Right kidney (tissue), 1 donor: ENCODE measurements around the gene NUP98.
"Not testable (repeated sequence)": the region's sequence is repeated elsewhere in the genome, so short reads cannot be mapped to it uniquely, and the experiment has no call there.

Source experiments
- DNase-seq: peaks from one replicate; pipeline ENCODE4 v3.0.0-alpha.2; 2016

The NUP98 gene

DNA sequence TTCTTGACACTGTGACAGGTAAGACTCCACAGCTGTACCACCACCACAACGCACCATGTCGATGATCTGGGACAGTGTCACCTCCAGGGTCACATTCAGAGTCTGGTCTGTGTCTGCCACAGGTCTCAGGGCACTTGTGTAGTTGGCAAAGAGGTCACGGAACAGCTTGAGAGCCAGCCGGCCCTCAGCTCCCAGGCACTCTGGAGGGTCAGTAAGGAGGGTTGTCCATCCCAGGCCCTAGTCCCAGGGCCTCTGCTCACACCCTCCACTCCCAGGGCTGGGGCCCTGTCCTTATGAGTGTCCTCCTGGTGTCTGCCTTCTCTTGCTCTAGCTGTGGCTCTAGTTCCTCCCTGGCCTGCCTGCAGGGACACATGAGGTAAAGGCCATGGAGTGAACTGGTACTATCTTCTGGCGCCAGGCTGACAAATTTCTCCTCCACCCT is 127.6 kb downstream of the NUP98 start:
- no peak for DNase-seq

DNA sequence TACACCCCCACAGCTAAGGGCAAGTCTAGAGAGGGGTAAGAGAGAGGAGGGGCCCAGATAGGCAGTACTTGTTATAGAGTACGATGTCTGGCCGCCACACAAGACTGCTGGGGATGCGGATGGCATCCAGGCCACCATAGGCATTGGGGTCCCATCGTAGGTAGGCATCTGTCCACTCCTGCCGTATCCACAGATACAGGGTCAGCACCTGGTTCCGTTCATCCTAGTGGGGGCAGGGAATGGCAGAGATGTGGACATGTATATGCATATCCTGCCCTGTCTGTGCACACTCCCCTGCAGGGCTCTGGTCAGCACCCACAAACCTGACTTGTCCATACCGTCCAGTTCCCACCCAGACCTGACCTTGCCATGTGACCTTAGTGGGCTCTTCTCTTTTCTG is 128.2 kb downstream of the NUP98 start:
- no peak for DNase-seq

DNA sequence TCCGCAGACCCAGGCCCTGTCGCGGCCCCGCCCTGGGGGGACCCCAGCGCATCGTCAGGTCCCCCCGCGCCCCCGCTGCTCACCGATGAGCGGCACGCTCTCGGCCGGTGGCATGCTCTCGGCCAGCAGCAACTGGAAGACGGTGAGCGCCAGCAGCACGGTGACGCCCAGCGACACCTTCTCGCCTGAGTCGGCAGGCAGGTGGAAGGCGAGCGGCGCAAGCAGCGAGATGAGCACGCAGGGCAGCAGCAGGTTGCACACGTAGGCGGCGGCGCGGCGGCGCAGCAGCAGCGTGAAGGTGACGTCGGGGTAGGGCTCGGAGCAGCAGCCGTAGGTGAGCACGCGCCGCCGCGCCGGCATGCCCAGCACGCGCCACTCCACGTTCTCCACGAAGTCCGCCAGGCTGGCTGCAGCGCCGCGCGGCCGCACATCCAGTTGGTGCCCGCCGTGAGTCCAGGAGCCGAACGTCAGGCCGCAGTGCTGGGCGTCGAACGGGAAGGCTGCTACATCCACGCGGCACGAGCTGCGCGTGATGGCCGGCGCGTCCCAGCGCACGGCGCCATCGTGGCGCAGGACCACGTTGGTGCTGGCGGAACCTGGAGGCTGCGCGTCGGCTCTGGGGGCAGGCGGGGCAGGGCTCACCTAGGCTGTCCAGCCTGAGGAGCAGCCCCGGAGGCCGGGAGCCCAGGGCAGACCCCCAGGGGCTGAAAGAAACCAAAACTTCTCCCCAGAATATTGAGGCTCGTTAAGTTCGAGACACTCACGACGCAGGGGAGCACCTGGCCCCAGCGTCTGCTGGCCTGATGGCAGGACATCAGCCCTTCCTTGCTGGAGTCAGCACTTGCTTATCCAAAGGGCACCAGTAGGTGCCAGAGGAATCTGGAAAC is 130.0 kb downstream of the NUP98 start:
- no peak for DNase-seq

DNA sequence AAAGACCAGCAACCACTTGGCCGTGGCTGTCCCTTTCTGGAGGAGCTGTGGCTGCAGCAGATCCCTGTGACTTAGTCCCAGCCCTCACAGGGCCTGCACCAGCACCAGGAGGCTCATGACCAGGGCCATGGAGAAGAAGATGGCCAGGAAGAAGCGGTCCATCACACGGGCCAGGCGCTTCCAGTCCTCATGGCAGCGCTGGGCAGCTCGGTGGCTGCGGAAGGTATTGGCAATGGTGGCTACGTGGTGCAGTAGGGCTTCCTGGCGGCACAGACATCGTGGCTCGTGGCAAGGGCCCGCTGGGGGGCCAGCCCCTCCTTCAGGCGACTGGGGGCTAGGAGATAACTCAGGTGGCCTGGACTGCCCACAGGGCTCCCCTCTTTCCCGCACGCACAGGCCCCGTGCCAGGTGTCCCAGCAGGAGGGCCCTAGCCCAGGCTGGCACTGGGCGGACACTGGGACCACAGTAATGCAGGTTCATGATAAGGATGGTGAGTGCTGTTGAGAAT is 131.3 kb downstream of the NUP98 start:
- no peak for DNase-seq

DNA sequence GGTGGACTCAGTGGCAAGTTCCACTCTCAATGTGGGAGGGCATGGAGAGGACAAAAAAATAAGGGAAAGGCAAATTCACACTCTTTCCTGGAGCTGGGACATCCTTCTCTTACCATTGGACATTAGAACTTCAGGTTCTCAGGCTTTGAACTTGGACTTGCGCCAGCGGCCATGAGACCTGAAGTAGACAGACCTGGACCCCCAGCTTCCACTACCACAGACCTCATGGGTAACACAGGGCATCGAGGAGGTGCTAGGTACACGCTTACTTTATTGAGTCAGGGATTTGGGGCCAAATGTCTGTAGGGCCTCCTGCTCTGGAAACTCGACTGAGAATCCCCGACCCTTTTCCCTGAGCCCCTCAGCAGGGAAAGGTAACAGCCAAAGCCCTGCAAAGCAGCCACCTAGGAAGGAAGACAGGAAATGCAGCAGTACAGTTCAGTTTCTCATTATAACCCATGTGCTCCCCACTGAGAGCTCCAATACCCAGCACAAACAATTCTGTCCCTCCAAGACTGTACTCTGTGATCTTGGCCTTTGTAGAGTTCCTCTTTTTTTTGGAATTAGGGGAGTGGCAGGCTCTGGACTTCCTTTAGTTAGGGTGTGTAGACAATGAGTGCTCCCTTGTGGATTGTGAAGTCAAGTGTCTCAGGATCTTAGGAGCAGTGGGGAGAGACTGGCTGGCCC is 131.9 kb downstream of the NUP98 start:
- no peak for DNase-seq

DNA sequence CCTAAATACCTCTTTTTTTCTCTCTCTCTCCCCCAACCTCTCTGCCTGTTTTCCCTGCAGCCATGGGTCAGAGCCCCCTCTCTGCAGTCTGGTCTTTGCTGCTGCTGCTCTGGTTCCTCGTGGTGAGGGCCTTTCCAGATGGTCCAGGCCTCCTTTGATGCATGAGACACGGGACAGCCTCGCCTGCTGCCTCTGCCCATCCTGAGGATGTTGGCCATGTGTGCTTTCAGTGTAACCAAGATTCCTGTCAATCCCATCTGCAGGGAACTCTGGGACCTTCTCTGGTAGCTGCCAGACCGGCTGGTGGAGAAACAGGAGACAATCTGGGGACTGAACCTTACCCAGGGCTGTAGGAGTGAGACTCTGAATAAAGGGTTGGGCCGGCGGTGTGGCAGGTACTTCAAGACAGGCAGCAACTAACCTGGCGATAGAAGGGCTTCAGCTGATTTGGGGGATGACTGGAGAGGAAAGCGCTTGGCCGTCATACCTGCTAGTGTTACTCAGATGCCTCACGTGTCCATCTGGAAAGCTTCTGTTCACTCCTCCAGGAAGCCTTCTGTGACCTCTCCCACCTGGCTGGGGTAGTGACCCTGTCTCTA is 133.2 kb downstream of the NUP98 start:
- no peak for DNase-seq

DNA sequence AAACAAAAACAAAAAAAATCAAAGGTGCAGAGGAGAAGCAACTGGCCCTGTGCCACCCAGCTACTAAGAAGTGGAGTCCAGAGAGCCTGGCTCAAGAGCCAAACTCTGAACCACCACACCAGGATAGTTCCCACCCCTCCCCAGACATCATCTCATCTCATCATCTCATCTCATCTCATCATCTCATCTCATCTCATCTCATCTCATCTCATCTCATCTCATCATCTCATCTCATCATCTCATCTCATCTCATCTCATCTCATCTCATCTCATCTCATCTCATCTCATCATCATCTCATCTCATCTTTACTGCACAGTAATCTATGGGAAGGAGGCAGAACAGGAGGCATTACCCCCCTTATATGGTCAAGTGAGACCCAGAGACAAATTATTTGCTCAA is 134.5 kb downstream of the NUP98 start:
- DNase-seq: no peak

DNA sequence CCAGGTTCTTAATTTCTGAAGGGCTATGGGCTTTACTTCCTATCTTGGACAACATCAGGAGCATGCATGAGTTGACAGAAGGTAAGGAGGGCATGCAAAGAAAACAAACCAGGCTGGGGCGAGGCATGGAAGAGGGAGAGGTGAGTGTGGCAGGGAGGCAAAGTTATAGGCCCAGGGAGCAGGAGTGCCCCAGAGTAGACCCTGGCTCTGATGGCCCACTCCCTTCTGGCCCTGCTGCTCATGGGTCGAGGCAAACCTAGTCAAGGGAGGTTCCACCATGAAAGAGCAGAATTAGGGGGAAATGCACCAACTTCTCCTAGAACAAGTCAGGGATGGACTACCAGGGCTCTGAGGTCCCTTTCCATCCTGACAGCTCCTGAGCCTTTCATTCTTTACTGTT is 136.4 kb downstream of the NUP98 start:
- no peak for DNase-seq

DNA sequence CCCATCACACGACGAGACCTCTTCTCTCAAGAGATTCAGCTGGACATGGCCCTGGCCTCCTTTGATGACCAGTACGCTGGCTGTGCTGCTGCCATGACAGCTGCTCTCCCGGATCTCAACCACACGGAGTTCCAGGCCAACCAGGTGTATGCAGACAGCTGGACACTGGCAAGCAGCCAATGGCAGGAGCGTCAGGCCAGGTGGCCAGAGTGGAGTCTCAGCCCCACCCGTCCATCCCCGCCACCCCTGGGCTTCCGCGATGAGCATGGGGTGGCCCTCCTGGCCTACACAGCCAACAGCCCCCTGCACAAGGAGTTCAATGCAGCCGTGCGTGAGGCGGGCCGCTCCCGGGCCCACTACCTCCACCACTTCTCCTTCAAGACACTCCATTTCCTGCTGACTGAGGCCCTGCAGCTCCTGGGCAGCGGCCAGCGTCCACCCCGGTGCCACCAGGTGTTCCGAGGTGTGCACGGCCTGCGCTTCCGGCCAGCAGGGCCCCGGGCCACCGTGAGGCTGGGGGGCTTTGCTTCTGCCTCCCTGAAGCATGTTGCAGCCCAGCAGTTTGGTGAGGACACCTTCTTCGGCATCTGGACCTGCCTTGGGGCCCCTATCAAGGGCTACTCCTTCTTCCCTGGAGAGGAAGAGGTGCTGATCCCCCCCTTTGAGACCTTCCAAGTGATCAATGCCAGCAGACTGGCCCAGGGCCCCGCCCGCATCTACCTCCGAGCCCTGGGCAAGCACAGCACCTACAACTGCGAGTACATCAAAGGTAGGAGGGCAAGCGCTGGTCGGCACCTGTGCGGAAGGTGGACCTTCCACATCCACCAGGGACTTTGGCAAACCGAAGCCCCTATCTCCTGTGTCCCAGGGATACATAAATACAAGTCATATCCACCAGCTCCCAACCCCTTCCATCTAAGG is 137.5 kb downstream of the NUP98 start:
- DNase-seq: no peak

DNA sequence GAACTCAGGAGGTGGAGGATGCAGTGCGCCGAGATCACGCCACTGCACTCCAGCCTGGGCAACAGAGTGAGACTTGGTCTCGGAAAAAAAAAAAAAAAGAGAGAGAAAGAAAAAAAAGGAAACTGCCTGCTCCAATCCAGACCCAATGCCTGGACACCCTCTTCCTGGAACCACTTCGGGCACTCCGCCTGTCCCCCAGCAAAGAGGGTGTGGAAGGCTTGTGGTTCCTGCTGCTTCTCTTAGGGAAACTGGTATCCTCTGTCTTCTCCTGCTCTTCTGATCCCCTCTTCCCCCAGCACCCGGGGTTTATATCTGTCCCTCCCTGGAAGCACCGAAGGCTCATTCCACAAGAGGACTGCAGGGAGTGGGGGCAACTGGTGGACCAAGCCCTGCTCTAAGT is 139.1 kb downstream of the NUP98 start:
- DNase-seq: no peak

DNA sequence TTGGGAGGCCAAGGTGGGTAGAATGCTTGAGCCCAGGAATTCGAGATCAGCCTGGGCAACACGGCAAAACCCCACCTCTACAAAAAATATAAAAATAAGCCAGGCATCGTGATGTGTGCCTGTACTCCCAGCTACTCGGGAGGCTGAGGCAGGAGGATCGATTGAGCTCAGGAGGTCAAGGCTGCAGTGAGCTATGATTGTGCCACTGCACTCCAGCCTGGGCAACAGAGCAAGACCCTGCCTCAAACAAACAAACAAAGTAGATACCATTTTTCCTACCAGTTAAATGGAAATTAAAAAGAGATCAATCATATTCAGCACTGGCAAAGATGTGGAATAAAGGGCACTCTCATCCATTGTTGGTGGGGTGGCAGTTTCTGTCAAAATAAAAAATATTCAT is 140.0 kb downstream of the NUP98 start:
- DNase-seq: not testable (repeated sequence)

DNA sequence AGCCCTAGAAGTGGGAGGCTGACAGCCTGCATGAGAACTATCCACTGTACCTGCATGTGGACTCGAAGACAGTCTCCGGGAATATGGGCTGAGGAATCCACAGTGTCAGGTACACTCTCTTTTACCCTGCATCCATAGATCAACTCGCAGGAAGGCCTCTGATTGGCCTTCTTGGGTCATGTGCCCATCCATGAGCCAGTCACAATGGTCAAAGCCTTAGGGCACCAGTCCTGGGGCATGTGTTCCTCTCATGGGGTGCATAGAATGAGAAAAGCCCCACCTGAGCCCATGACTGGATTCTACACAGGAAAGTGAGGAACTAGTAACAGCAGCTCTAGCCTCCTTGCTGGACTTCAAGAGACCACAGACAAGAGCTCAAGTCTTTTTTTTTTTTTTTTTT is 141.8 kb downstream of the NUP98 start:
- no peak for DNase-seq

DNA sequence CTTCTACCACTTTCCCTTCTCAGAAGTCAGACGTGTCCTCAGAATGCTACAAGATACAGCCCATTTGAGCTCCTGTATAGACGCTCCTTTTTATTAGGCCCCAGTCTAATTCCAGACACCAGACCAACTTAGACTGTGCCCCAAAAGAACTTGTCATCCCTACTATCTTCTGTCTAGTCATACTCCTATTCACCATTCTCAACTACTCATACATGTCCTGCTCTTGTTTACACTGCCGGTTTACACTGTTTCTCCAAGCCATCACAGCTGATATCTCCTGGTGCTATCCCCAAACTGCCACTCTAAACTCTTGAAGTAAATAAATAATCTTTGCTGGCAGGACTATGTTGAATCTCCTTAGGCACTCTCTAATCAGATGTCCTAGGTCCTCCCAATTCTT is 144.8 kb downstream of the NUP98 start:
- not testable (repeated sequence) for DNase-seq

DNA sequence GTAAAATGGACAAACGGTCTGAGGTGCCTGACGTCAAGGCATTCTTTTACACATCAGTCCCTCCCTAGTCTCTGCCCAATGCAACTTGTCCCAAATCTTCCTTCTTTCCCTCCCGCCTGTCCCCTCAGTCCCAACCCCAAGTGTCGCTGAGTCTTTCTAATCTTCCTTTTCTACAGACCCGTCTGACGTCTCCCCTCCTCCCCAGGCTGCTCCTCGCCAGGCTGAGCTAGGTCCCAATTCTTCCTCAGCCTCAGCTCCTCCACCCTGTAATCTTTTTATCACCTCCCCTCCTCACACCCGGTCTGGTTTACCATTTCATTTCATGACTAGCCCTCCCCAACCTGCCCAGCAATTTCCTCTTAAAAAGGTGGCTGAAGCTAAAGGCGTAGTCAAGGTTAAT is 148.0 kb downstream of the NUP98 start:
- DNase-seq: not testable (repeated sequence)

DNA sequence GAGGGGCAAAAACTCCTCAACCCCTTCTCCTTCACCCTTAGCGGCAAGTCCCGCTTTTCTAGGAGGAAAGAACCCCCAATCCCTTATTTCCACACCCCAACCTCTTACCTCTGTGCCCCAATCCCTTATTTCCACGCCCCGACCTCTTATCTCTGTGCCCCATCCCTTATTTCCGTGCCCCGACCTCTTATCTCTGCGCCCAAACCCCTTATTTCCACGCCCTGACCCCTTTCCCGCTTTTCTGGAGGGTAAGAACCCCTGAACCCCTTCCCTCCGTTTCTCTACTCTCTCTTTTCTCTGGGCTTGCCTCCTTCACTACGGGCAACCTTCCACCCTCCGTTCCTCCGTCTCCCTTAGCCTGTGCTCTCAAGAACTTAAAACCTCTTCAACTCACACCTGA is 148.5 kb downstream of the NUP98 start:
- not testable (repeated sequence) for DNase-seq

DNA sequence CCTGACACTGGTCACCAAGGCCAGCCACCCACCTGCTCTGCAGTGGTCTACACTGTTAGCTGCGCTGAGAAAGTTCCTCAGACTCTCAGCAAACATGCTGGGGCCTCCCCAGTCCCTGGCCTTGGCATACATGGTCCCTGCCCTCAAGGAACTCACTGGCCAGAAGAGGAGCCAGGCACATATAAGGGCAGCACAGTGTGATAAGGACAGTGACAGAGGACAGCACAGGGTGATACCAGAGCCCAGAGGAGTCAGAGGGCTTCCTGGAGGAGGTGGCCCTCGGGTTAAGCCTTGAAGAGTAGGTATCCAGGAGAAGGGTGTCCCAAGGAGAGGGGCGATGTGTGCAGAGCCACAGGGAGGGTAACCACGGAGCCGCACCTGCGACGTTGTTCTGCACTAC is 151.8 kb downstream of the NUP98 start:
- DNase-seq: no peak

DNA sequence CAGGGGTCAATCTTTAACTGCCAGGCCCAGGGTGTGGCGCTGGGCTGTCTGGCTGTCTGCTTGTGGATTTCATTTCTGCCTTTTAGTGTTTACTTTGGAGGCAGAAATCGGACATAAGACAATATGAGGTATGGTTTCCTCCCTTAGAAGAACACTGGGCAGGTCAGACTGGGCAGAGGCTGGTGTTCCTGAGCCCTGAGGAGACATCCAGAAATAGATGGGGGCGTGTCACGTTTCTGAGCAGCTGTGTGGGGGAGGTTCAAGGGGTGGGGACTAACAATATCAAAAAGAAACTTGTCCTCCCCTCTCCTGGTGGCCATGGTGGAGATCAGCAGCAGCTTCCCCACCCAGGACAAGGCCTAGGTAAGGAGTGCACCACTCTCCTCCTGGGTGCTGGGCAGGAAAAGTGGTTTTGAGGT is 152.5 kb downstream of the NUP98 start, which contains the start of gene ART1:
TSS of gene ART1 (plus strand) at position 312 of the 419 bp plus-strand sequence. CDS start 14,086 bp downstream, outside the sequence.
- DNase-seq: no peak

DNA sequence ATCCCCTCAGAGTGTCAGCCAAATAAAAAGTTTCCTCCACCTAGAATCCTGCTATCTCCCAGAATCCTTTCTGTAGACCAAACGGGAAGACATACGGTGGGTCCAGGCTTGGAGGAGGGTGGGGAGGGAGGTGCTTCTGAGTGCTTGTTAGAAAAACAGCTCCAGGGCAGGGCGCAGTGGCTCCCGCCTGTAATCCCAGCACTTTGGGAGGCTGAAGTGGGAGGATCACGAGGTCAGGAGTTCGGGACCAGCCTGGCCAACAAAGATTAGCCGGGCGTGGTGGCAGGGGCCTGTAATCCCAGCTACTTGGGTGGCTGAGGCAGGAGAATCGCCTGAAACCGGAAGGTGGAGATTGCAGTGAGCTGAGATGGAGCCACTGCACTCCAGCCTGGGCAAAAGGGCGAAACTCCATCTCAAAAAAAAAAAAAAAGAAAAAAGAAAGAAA is 154.2 kb downstream of the NUP98 start:
- DNase-seq: not testable (repeated sequence)

DNA sequence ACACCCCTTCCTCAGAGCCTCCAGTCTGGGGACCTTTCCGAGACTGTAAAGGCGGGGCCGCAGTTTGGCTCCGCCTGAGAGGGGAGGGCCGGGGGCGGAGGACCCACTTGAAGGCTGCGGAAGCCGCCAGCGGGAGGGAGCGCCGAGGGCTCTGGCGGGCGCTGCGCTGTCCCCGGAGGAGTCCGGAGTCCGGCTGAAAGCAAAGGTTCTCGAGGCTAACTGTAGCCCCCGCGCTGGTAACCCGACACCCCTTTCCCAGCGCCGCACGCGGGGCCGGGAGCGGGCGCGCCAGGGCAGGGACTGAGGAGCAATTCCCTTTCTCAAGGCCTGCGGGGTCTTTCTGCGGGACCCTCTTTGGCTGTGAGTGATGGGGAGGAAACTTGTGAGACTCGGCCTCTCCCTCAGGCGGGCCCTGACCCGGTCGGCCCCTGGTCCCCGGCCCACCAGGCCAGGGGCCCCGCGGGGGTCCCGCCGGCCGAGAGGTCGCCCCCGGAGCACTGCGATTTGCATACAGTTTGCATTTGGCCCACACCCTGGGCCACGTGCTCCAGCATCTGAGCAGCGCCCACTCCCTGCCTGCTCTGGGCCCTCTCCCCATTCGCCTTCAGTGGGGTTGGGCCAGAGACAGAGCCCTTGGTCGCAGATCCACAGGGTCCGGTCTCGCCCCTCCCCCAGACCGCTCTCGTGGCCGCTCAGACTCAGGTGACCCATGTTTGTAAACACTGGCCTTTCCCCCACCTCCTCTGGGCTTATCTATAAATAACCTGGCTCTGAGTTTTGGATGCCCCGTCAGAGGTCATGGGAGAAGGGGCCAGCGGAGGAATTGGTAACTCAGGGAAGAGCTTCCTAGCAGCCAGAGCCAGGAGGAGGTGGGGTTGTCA is 155.0 kb downstream of the NUP98 start:
- peak; percentile 96 for DNase-seq

DNA sequence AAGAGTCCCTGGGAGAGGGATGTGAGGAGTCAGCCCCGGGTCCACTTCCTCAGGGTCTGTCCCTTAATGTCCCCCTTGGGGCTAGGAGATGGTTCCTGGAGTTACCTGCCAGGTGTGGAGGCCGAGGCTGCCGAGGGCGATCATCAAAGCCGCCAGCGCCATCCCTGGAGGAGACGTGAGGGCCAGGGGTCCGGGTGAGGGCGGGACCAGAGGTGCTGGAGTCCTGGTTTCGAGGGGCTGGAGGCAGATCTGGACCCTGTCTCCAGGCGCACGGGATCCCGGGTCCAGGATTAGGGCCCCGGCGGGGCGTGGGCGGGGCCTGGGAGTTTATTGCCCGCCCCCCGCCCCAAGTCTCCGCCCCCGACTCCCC is 155.7 kb downstream of the NUP98 start, which contains the start of gene ART5:
TSS of gene ART5 (minus strand) at position 292 of the 370 bp plus-strand sequence. CDS start at position 162, 130 bp downstream.
- DNase-seq: peak; percentile 52

DNA sequence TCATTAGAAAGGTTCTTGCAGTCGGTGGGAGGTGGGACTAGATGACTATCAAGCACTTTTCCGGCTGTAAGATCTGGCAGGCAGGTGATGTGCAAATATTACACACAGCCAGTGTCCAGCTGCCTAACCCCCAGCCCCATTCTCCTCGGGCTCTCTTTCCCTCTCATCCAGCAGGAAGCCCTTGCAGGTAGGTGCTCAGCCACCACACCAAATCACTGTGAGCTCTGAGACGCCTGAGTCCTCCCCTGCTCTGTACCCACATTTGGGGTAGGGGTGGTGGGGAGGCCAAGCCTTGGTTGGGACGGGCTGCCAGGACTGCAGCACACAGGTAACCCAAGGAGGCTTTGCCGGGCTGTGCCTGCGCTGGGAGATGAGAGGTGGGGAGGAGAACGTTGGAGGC is 156.2 kb downstream of the NUP98 start:
- no peak for DNase-seq
